ENCODE data around the gene TVP23A.

- TF ChIP-seq CTCF (IDR thresholded peaks at IDR 0.05; ENCODE audit: low read depth, low read length) (no peak), MAX (IDR thresholded peaks at IDR 0.05; ENCODE audit: low read depth, low read length) (no peak)
Observed at GRCh38 chr16:10852286-10852685, 33.7 kb upstream of the TVP23A start.

Data from NB4 (cell line).